Activated T-cell treated with anti-CD3 and anti-CD28 coated beads, Interleukin-2, amount 50 U/mL, for 72 hours (primary cell): Measurements from ENCODE around the gene OAS2. TPM values are rescaled to one million over a fixed set of nuclear protein-coding genes. Genes with fewer than 3 reads are reported as not detected.

ENCODE experiments used
- ATAC-seq, 2 donors: fragments of 150-1000 bp; cut with Tn5 transposase; replicated peaks in 1 of 2; 2 replicates each; pipeline ENCODE4 v1.10.0; 2021; ENCODE audit warnings: moderate library complexity in 2 of 2, mild to moderate bottlenecking in 1 of 2
- DNase-seq, 2 donors: peaks; one replicate each; pipeline ENCODE4 v3.0.0; 2021 to 2022; ENCODE audit warnings: mixed read lengths in 1 of 2
- H3K27ac Mint-ChIP-seq: one replicate; pipeline ENCODE4 v1.8.0; 2022; ENCODE audit warnings: mild to moderate bottlenecking, moderate library complexity, mixed read lengths
- H3K27me3 Mint-ChIP-seq: one replicate; pipeline ENCODE4 v1.8.0; 2022; ENCODE audit warnings: low read depth, mixed read lengths
- H3K36me3 Mint-ChIP-seq, 2 donors: one replicate each; pipeline ENCODE4 v1.8.0; 2022; ENCODE audit warnings: mixed read lengths in 2 of 2, mild to moderate bottlenecking in 1 of 2; ENCODE audit not compliant: insufficient read depth in 2 of 2
- H3K4me1 Mint-ChIP-seq: one replicate; pipeline ENCODE4 v1.8.0; 2022; ENCODE audit warnings: low read depth, mixed read lengths
- H3K4me3 Mint-ChIP-seq, 2 donors: one replicate each; pipeline ENCODE4 v1.8.0; 2022; ENCODE audit warnings: mild to moderate bottlenecking in 2 of 2, mixed read lengths in 2 of 2, moderate library complexity in 2 of 2
- H3K9me3 Mint-ChIP-seq, 2 donors: one replicate each; pipeline ENCODE4 v1.8.0; 2022; ENCODE audit warnings: mixed read lengths in 2 of 2
- total RNA-seq, 2 donors: library from RNA; stranded (reverse); gene quantifications; one replicate each; pipeline ENCODE4 v1.2.3, GENCODE V29; 2022

Gene OAS2
- total RNA-seq, 2 donors from 2014 or later = 80.2 to 139 TPM

DNA sequence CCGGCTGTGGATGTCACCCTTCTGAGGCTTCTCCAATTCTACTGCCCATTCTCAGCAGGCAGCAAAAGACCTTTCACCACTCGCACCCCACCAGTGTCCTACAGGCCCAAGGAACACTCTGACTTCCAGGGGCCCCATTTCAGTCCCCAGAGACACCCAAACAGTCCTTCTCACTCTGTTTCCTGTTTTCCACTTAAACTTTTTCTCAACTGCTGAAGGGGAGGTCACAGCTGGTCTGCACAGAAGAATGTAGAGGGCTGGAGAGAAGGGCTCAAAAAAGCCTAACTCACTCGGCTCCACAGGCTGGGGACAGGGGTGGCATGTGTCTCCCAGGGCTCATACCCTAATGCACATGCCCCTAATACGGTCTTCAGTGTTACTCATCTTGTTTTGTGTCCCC, 74.0 kb downstream of the OAS2 start:
- DNase-seq (no peak), ATAC-seq (no peak)
- H3K27me3 Mint-ChIP-seq = no peaks in the 10 kb centered on the region
- H3K36me3 Mint-ChIP-seq = no peaks in the 10 kb centered on the region
- no peaks in the 10 kb centered on the region for H3K9me3 Mint-ChIP-seq
- peaks cover 29% of the 10 kb centered on the region for H3K4me1 Mint-ChIP-seq
- no peak overlapping the region for H3K27ac Mint-ChIP-seq
- no peak overlapping the region for H3K4me3 Mint-ChIP-seq

DNA sequence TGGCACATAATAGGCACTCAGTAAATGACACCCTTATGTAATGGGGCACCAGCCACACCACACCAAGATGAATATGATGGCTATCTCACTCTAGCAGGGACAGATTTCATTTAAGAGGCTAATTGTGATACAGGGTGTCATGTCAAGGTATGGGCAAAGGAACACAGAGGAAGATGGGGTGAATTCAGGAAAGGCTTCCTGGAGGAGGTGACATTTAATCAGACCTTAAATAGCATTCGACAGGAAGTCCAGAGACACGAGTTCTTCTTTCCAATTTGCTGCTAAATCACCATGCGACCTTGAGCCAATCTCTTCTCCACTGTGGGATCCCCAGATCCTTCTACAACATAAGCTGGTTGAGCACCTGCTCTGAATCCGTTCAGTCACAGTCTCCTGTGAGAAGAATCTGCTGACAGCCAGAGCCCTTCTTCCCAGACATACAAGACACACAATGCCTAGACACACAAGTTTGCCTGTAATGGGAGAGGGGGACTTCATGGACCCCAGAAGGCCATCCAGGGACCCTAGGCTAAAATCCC, 76.7 kb downstream of the OAS2 start:
- DNase-seq (no peak), ATAC-seq (no peak)
- no peak overlapping the region for H3K4me3 Mint-ChIP-seq
- H3K27me3 Mint-ChIP-seq = no peaks in the 10 kb centered on the region
- no peak overlapping the region for H3K27ac Mint-ChIP-seq
- peaks cover 16% of the 10 kb centered on the region for H3K4me1 Mint-ChIP-seq
- H3K9me3 Mint-ChIP-seq = no peaks in the 10 kb centered on the region
- H3K36me3 Mint-ChIP-seq = no peaks in the 10 kb centered on the region

DNA sequence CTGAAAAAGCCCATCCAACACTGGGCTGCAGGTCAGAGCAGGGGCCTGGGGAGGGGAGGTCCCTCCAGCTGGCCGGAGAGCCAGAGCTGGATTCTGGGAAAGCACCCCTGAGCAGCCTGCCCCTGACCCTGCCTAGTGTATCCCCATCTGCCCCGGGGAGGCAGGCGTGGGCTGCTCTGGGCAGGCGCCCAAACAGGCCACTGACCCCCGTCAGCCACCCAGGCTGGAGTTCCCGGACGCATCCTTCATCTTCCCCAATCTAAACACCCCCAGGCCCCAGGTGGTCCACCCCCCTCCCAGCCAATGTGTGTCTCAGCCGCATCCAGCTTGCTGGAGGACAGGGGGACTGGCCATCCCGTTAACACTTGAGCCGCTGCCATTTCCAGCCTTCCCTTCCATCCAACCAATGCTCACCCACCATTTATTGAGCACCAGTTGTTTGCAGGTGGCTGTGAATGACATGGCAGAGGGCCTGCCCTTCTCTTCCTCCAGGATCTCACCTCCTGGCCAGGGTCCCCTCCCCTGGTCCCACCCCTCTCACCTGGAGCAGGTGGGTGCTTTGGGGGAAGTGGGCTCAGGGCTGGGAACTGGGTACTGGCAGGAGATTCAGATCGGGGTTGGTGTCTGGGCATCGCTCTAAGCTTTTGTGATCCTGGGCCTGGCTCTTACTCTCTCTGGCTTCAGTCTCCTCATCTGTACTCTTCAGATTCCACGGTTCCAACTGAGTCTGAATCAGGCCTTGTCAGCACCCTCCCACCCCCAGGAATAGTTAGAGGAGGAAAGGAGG, 77.5 kb downstream of the OAS2 start:
- Mint-ChIP-seq H3K4me1 (peaks cover 12% of the 10 kb centered on the region), H3K4me3 (peak overlapping the region; percentile 69 to 79), H3K27me3 (no peaks in the 10 kb centered on the region), H3K36me3 (no peaks in the 10 kb centered on the region), H3K27ac (no peak overlapping the region), H3K9me3 (no peaks in the 10 kb centered on the region)
- DNase-seq = no peak
- ATAC-seq = no peak

DNA sequence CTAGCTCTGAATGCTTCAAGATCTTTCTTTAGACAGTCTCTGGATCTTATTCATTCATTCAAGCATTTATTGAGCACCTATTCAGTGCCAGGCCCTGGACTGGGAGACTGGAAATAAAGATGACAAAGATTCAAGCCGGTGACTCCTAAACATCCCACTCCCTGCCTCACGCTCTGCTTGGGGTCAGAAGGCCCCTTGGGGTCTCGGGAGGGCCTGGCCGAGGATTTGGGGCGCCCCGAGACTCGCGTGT, 78.0 kb downstream of the OAS2 start:
- H3K4me1 Mint-ChIP-seq = peaks cover 16% of the 10 kb centered on the region
- ATAC-seq = no peak
- H3K4me3 Mint-ChIP-seq = peak overlapping the region; percentile 69 to 79

DNA sequence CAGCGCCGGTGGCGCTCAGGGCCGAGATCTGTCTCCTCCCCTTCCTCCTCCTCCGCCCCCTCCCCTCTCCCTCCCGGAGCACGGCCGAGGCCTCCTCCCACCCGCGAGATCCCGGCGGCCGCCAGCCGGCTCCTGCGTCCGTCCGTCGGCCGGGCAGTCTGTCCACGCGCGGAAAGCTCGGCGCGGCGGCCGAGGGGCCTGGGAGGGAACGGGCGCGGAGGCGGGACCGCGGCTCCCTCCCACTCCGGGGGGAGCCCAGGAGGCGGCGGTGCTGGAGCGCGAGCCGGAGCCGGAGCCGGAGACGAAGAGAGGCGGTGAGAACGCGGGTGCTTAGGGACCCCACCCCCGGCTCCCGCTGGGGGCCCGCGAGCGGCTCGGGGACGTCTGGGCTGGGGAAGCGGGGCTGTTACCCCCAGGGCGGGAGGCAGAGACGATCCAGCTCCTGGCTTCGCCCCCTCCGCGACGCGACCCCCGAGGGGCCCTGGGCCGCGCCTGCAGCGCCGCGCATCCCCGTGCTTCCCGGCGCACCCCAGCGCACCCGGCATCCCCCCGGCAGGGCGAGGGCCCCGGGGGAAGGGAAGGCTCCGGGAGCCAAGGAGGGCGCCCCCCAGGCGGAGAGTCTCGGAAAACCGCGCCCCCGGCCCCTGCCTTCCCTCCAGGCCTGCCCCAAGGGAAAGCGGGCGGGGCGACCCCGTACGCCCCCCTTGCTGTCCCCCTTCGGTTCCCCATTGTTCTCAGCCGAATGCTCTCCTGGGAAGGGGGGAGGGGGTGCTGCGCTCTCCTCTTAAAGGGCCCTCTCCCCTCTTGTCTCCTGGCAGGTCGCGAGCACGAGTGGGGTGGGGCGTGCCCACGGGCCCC, 78.5 kb downstream of the OAS2 start, which contains the start of gene DTX1:
Gene DTX1, plus strand, starts transcription at position 100 of the 858 bp plus-strand sequence. CDS start 1,463 bp downstream, outside the sequence.
- Mint-ChIP-seq H3K4me3 (peak within 1 kb of the TSS; percentile 69 to 79), H3K4me1 (peaks cover 16% of the 10 kb centered on the region), H3K27me3 (no peaks in the 10 kb centered on the region), H3K36me3 (no peaks in the 10 kb centered on the region), H3K9me3 (no peaks in the 10 kb centered on the region), H3K27ac (no peak within 1 kb of the TSS)
- DNase-seq (peak; percentile 49 to 55), ATAC-seq (peak; percentile 67 to 75)

More for the DNA sequence above, 78.0 kb downstream of the OAS2 start:
- H3K27ac Mint-ChIP-seq = no peak overlapping the region
- H3K9me3 Mint-ChIP-seq = no peaks in the 10 kb centered on the region
- no peaks in the 10 kb centered on the region for H3K27me3 Mint-ChIP-seq
- DNase-seq = no peak
- H3K36me3 Mint-ChIP-seq = no peaks in the 10 kb centered on the region

DNA sequence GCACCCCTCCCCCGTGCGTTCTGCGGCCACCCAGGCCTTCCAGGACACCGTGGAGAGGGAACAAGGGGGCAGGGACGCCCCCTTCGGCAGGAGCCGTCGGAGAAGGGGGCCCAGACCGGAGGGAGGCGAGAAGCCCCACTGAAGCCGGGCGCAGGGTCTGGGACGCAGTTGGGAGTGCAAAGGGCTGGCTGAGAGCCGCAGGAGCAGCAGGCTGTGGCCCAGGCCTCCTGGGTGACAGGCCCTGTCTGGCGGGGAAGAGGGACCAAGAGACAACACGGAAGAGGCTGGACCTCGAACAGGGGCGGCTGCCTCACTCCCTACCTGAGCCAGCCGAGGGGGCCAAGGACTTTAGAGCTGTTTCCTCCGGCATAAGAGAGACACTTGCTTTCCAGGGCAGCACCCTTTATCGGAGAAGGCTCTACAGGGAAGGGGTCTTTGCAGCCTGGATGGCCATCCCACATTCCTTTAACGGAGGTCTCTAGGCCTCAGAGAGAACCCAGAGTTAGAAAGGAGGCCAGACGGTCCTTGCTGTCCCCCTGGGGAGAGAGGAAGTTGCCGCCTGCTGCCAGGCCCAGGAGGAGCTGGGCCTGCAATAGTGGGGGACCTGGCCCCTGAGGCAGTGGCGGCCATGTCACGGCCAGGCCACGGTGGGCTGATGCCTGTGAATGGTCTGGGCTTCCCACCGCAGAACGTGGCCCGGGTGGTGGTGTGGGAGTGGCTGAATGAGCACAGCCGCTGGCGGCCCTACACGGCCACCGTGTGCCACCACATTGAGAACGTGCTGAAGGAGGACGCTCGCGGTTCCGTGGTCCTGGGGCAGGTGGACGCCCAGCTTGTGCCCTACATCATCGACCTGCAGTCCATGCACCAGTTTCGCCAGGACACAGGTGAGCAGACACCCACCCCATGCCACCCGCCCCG, 79.5 kb downstream of the OAS2 start:
- DNase-seq = no peak
- no peaks in the 10 kb centered on the region for H3K36me3 Mint-ChIP-seq
- H3K4me3 Mint-ChIP-seq = peak overlapping the region; percentile 58
- H3K9me3 Mint-ChIP-seq = no peaks in the 10 kb centered on the region
- H3K27me3 Mint-ChIP-seq = no peaks in the 10 kb centered on the region
- no peak overlapping the region for H3K27ac Mint-ChIP-seq
- H3K4me1 Mint-ChIP-seq = peaks cover 6% of the 10 kb centered on the region
- ATAC-seq = no peak

DNA sequence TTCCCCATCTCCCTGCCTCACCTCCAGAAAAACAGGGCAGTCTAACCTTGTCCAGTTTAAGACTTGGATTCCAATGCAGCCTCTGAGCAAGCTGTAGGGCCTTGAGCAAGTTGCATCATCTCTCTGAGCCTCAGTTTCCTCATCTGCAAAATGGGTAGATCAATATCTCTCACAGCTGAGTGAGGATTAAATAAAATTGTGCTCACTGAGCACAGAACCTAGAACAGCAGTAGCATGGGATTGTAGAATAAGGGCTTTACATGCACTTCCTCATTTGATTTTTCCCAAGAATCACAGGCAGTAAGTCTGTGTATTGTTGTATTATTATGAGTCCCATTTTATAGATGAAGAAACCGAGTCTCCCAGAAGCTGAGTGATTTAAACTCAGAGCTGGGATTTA, 80.2 kb downstream of the OAS2 start:
- ATAC-seq = no peak
- DNase-seq = no peak
- Mint-ChIP-seq H3K27me3 (no peaks in the 10 kb centered on the region), H3K27ac (no peak overlapping the region), H3K9me3 (no peaks in the 10 kb centered on the region), H3K4me1 (peaks cover 5% of the 10 kb centered on the region), H3K36me3 (no peaks in the 10 kb centered on the region), H3K4me3 (peak overlapping the region in 1 of 2 donors; percentile 2)

DNA sequence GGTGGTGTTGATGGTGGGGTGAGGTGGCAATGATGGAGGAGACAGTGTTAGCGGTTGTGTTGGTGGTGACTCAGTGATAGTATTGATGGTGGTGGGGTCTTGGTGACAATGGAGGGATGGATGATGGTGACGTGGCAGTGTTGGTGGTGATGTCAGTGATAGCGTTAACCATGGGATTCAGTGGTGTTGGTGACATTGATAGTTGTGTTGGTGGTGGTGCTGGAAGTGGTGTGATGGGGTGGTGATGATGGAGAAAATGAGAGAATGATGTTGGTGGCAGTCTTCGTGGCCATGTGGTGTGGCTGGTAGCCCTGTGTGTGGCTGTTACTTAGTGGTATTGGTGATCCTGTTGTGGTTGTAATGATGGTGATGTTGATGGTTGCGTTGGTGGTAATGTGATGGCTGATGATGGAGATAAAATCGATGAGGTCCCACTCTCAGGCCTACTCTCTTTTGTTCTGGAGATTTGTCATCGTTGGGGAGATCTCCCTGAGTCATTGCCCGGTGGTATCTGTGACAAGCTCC, 80.8 kb downstream of the OAS2 start:
- Mint-ChIP-seq H3K9me3 (no peaks in the 10 kb centered on the region), H3K27me3 (no peaks in the 10 kb centered on the region), H3K4me3 (no peak overlapping the region), H3K36me3 (no peaks in the 10 kb centered on the region), H3K27ac (no peak overlapping the region), H3K4me1 (peaks cover 5% of the 10 kb centered on the region)
- DNase-seq (peak; percentile 32 to 38), ATAC-seq (peak; percentile 63)

DNA sequence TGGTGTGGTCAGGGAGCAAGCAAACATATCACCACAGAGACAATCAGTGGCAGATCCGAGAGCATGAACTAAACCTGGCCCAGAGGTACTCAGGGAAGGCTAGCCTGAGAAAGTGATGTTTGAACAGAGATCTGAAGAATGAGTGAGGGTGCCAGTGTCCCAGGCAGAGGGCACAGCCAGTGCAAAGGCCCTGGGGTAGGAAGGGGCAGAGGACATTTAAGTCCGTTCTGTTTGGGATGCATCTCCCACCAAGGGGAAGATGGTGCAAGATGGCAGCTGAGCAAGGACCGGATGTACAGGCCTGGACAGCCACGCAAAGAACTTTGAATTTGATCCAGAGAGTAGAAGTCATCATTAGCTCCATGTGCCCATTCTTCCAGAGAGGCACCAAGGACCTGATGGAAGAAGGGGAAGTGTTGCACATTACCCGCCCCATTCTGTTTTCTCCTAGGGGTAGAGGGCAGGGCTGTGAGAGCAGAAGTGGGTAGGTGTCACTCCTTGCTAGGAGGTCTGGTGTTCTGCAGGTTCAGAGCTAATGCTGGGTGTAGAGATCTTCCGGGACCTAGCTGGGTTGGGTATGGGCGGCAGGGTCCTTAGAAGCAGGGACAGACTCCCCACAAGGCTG, 82.1 kb downstream of the OAS2 start:
- ATAC-seq (no peak), DNase-seq (no peak)
- Mint-ChIP-seq H3K36me3 (no peaks in the 10 kb centered on the region), H3K27me3 (no peaks in the 10 kb centered on the region), H3K4me3 (no peak overlapping the region), H3K27ac (no peak overlapping the region), H3K9me3 (no peaks in the 10 kb centered on the region), H3K4me1 (peaks cover 10% of the 10 kb centered on the region)

DNA sequence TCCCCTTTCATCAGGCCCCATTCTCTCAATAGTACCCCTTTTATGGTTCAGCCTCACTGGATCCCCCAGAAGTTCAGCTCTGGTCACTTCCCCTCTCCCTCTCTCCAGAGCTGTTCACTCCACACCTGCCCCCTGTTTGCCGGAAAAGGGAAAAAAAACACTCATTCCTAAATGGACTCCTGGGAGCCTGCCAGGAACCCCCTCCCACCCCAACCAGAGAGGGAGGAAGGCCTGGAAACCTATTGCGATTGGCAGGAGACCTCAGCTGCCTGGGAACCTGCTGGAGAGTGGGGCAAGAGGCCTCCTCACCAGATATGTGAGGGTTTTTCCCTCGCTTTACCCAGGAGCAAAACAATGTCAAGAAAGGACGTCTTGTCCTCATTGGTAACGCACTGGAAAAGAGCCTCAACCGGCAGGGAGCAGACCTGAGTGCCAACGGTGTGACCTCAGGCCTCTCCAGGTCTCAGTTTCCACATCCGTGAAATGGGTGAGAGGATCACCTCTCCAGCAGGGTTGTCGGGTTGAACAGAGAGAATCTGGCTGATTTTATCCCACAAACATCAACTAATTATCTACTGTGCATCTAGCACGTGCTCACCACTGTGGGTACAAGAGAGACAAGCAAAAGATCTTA, 82.9 kb downstream of the OAS2 start:
- DNase-seq (no peak), ATAC-seq (no peak)
- H3K36me3 Mint-ChIP-seq = no peaks in the 10 kb centered on the region
- H3K27ac Mint-ChIP-seq = no peak overlapping the region
- no peaks in the 10 kb centered on the region for H3K9me3 Mint-ChIP-seq
- H3K4me3 Mint-ChIP-seq = no peak overlapping the region
- H3K27me3 Mint-ChIP-seq = no peaks in the 10 kb centered on the region
- H3K4me1 Mint-ChIP-seq = peaks cover 12% of the 10 kb centered on the region
